Gastrocnemius medialis (tissue), 4 donors: ENCODE measurements around the gene FBXL22.

Experiments
- CTCF ChIP-seq, 5 experiments: fragments of 450-650 bp in 3 of 5; fragments of 200-600 bp in 2 of 5; sonication (generic) in 2 of 5; IDR thresholded peaks in 4 of 5; conservative IDR thresholded peaks in 1 of 5; 1 replicate in 4 of 5; 2 replicates in 1 of 5; pipeline ENCODE4 v1.5.1; 2016 to 2019; ENCODE audit warnings: antibody characterized with exemption in 5 of 5, mild to moderate bottlenecking in 3 of 5, moderate library complexity in 3 of 5
- POLR2A ChIP-seq, 2 donors: fragments of 450-650 bp; IDR thresholded peaks; one replicate each; pipeline ENCODE4 v1.6.1; 2017; ENCODE audit warnings: antibody characterized with exemption in 2 of 2, mild to moderate bottlenecking in 2 of 2, moderate library complexity in 2 of 2

DNA sequence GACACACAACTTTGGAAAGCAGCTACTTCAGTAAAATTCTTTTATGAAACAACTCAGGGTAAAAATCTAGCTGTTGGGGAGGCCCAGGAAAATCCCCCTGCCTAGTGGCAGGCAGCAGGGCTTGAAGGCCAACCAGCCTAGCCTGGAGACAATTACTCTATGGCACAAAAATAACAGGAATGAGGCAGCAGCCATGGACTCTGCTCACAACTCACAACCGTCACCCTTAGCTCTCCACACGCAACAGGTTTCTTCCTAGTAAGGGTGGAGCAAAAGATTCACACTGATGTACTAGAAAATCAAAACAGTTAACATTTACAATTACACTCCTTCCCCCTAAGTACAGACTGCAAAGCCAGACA is 530 bp upstream of the FBXL22 start:
- TF ChIP-seq CTCF (IDR thresholded peaks at IDR 0.05 in 4 of 5, conservative IDR thresholded peaks at IDR 0.05 in 1 of 5), result no peak
- no peak for TF ChIP-seq POLR2A (IDR thresholded peaks at IDR 0.05)
